Measurements from ENCODE around the gene SLC9A5. TPM values are rescaled to one million over a fixed set of nuclear protein-coding genes. Genes with fewer than 3 reads are reported as not detected.

Gene SLC9A5
- polyA plus RNA-seq, 4 donors = 2.6 to 5.9 (median 4.5) TPM

- no peak for DNase-seq (ENCODE audit: low read depth in 4 of 4, low spot score in 3 of 4)
Observed at GRCh38 chr16:67254801-67255552, 6.2 kb downstream of the SLC9A5 start.

GRCh38 chr16:67255553-67256221, 6.9 kb downstream of the SLC9A5 start:
- DNase-seq (ENCODE audit: low read depth in 4 of 4, low spot score in 3 of 4) = no peak

GRCh38 chr16:67256701-67257230, 8.0 kb downstream of the SLC9A5 start:
- no peak for DNase-seq (ENCODE audit: low read depth in 4 of 4, low spot score in 3 of 4)

- no peak for DNase-seq (ENCODE audit: low read depth in 4 of 4, low spot score in 3 of 4)
Observed at GRCh38 chr16:67257486-67258160, 8.8 kb downstream of the SLC9A5 start.

- no peak for DNase-seq (ENCODE audit: low read depth in 4 of 4, low spot score in 3 of 4)
Observed at GRCh38 chr16:67258161-67258835, 9.5 kb downstream of the SLC9A5 start.

GRCh38 chr16:67259705-67260104, 10.9 kb downstream of the SLC9A5 start:
- no peak for DNase-seq (ENCODE audit: low read depth in 4 of 4, low spot score in 3 of 4)

- DNase-seq (ENCODE audit: low read depth in 4 of 4, low spot score in 3 of 4) = no peak
Observed at GRCh38 chr16:67260426-67261063, 11.8 kb downstream of the SLC9A5 start.

GRCh38 chr16:67263201-67263600, 14.4 kb downstream of the SLC9A5 start:
- DNase-seq (ENCODE audit: low read depth in 4 of 4, low spot score in 3 of 4) = no peak

GRCh38 chr16:67264277-67264676, 15.5 kb downstream of the SLC9A5 start:
- DNase-seq (ENCODE audit: low read depth in 4 of 4, low spot score in 3 of 4) = no peak

- DNase-seq (ENCODE audit: low read depth in 4 of 4, low spot score in 3 of 4) = no peak
Observed at GRCh38 chr16:67264866-67265265, 16.1 kb downstream of the SLC9A5 start.

- no peak for DNase-seq (ENCODE audit: low read depth in 4 of 4, low spot score in 3 of 4)
Observed at GRCh38 chr16:67265834-67266233, 17.1 kb downstream of the SLC9A5 start.

- no peak for DNase-seq (ENCODE audit: low read depth in 4 of 4, low spot score in 3 of 4)
Observed at GRCh38 chr16:67268136-67268579, 19.4 kb downstream of the SLC9A5 start.

- DNase-seq (ENCODE audit: low read depth in 4 of 4, low spot score in 3 of 4) = no peak
Observed at GRCh38 chr16:67269766-67270165, 21.0 kb downstream of the SLC9A5 start.

GRCh38 chr16:67270931-67271338, 22.2 kb downstream of the SLC9A5 start:
- DNase-seq (ENCODE audit: low read depth in 4 of 4, low spot score in 3 of 4) = no peak

- DNase-seq (ENCODE audit: low read depth in 4 of 4, low spot score in 3 of 4) = no peak
Observed at GRCh38 chr16:67271446-67271845, 22.7 kb downstream of the SLC9A5 start.

- DNase-seq (ENCODE audit: low read depth in 4 of 4, low spot score in 3 of 4) = no peak
Observed at GRCh38 chr16:67275321-67275720, 26.5 kb downstream of the SLC9A5 start.

- DNase-seq (ENCODE audit: low read depth in 4 of 4, low spot score in 3 of 4) = no peak
Observed at GRCh38 chr16:67277294-67277998, 28.7 kb downstream of the SLC9A5 start.

GRCh38 chr16:67277999-67278772, 29.4 kb downstream of the SLC9A5 start:
- DNase-seq (ENCODE audit: low read depth in 4 of 4, low spot score in 3 of 4) = no peak

- no peak for DNase-seq (ENCODE audit: low read depth in 4 of 4, low spot score in 3 of 4)
Observed at GRCh38 chr16:67278773-67279295, 30.1 kb downstream of the SLC9A5 start.
